Bronchial epithelial cell (primary cell): Measurements from ENCODE around the gene SERTAD3. TPM values are rescaled to one million over a fixed set of nuclear protein-coding genes. Genes with fewer than 3 reads are reported as not detected.
"Not testable (repeated sequence)": the region's sequence is repeated elsewhere in the genome, so short reads cannot be mapped to it uniquely, and the experiment has no call there.

ENCODE experiments used
- DNase-seq: peaks from one replicate; pipeline ENCODE4 v3.0.0-alpha.2; 2010; ENCODE audit warnings: low read depth
- FAIRE-seq: peaks from 2 replicates; lab custom pipeline; 2011; peaks lifted over from hg19 to GRCh38; lab: Jason Lieb, UNC
- H3K27me3 ChIP-seq: 2 replicates; pipeline ENCODE4 v1.5.1; 2011; ENCODE audit warnings: low read length; ENCODE audit not compliant: control insufficient read depth, insufficient read depth
- H3K36me3 ChIP-seq: 2 replicates; pipeline ENCODE4 v1.5.1; 2011; ENCODE audit warnings: low read length; ENCODE audit not compliant: control insufficient read depth, insufficient read depth
- H3K4me3 ChIP-seq: 2 replicates; pipeline ENCODE4 v1.5.1; 2011; ENCODE audit warnings: mild to moderate bottlenecking, low read depth, low read length, control low read depth
- total RNA-seq: library from RNA; depleted of rRNA; stranded (reverse); fragments of >200 nt; gene quantifications from 2 replicates; pipeline ENCODE4 v1.2.1, GENCODE V29; 2014
- TF ChIP-seq, protein P1 (sequence below): IDR thresholded peaks from 2 replicates; pipeline ENCODE4 v1.5.1; 2011; ENCODE audit warnings: mild to moderate bottlenecking, moderate library complexity, low read length, control low read depth, inconsistent platforms; ENCODE audit not compliant: insufficient read depth, severe bottlenecking

Gene SERTAD3
- total RNA-seq, 1 donor from 2014 or later = 23.2 TPM

- no peaks in the 10 kb centered on the region for H3K27me3 ChIP-seq
- no peaks in the 10 kb centered on the region for H3K36me3 ChIP-seq
- peak overlapping the region; percentile 37 for H3K4me3 ChIP-seq
- DNase-seq (peak; percentile 61), FAIRE-seq (no peak)
- TF ChIP-seq, protein P1, sequence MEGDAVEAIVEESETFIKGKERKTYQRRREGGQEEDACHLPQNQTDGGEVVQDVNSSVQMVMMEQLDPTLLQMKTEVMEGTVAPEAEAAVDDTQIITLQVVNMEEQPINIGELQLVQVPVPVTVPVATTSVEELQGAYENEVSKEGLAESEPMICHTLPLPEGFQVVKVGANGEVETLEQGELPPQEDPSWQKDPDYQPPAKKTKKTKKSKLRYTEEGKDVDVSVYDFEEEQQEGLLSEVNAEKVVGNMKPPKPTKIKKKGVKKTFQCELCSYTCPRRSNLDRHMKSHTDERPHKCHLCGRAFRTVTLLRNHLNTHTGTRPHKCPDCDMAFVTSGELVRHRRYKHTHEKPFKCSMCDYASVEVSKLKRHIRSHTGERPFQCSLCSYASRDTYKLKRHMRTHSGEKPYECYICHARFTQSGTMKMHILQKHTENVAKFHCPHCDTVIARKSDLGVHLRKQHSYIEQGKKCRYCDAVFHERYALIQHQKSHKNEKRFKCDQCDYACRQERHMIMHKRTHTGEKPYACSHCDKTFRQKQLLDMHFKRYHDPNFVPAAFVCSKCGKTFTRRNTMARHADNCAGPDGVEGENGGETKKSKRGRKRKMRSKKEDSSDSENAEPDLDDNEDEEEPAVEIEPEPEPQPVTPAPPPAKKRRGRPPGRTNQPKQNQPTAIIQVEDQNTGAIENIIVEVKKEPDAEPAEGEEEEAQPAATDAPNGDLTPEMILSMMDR = no peak
These were observed 10.5 kb downstream of the SERTAD3 start for GRCh38 chr19:40433391-40434216.

DNA sequence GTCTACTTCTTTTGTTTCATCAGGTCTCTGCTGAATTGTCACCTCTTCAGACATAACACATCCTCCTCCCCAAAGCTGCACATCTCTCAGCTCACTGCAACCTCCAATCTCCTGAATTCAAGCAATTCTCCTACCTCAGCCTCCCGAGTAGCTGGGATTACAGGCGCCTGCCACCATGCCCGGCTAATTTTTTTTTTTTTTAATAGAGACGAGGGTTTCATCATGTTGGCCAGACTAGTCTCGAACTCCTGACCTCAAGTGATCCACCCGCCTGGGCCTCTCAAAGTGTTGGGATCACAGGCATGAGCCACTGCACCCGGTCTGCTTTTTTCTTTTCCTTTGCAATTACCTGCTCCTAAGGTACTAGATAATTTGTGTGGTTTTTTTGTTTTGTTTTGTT, 11.4 kb downstream of the SERTAD3 start:
- not testable (repeated sequence) for FAIRE-seq, H3K36me3 ChIP-seq, H3K4me3 ChIP-seq, H3K27me3 ChIP-seq, DNase-seq

DNA sequence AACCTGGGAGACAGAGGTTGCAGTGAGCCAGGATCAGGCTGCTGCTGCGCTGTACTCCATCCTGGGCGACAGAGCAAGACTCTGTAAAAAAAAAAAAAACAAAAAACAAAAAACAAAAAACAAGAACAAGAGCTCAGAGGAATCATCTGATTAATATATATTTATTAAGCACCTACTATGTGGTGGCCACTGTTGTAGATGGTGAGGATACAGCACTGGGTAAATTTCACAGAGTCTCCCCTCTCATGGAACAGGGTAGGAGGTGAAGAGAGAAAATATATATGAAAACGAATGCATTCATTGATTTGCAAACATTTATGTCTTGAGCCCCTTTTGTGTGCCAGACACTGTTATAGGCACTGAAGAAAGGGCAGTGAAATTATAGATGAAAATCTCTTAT, 12.4 kb downstream of the SERTAD3 start:
- Histone ChIP-seq H3K27me3 (no peaks in the 10 kb centered on the region), H3K4me3 (no peak overlapping the region), H3K36me3 (no peaks in the 10 kb centered on the region)
- FAIRE-seq = no peak
- DNase-seq = no peak
- TF ChIP-seq, protein P1 = no peak

DNA sequence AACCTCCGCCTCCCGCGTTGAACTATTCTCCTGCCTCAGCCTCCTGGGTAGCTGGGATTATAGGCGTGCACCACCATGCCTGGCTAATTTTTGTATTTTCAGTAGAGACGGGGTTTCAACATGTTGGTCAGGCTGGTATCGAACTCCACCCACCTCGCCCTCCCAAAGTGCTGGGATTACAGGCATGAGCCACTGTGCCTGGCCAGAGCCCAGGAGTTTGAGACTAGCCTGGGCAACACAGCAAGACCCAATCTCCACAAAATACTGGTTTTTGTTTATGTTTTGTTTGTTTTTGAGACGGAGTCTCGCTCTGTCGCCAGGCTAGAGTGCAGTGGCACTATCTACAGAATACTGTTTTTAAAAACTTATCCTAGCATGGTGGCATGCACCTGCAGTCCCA, 13.9 kb downstream of the SERTAD3 start:
- not testable (repeated sequence) for H3K27me3 ChIP-seq, H3K36me3 ChIP-seq, H3K4me3 ChIP-seq, DNase-seq, FAIRE-seq

DNA sequence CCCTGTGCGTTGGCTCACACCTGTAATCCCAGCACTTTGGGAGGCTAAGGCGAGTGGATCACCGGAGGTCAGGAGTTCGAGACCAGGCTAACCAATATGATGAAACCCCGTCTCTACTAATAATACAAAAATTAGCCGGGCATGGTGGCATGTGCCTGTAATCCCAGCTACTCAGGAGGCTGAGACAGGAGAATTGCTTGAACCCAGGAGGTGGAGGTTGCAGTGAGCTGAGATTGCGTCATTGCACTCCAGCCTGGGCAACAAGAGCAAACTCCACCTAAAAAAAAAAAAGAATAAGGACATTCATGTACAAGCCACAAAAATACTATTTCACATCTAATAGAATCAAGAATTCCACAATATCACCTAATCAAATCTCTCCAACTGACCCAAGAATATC, 15.9 kb downstream of the SERTAD3 start:
- not testable (repeated sequence) for H3K4me3 ChIP-seq, H3K36me3 ChIP-seq, FAIRE-seq, DNase-seq, H3K27me3 ChIP-seq

DNA sequence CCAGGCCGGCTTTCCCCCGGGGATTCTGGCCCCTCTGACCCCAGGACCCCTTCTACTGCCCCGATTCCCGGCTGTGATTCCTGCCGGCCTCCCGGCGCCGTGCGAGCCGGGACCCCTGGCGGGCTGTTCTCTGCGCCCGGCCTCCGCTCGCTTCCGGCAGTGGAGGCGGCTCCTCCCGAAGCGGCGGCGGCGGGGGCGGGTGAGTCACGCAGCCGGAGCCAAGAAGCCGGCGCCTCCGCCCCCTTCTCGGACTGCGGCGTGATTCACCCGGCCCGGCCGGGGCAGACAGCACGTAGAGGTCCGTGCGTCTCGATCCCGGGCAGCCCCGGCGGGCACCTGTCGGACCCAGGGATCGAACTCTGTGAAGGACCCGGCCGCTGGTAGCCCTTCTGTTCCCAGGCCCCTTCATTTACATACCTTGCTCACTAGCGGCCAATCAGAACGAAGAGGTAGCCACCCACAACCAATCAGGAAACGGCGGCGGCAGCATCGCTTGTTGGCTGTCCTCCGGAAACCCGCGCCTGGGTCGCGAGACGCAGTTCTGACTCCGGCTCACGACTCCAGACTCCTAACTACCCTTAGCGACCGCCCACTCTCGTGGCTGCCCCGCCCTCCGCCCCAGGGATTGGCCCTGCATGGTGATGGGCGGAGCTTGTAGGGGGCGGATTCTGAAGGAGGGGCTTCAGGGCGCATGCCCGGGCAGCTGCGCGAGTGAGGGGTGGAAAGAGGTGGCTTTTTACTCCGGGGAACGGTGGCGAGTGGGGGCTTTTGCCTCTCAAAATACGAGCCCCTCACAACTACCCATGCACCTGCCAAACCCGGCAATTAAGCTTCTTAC, 18.5 kb downstream of the SERTAD3 start, which contains the start of gene SERTAD1:
SERTAD1 (minus strand) TSS at position 543 of the 838 bp plus-strand sequence. CDS start 2,446 bp downstream, outside the sequence.
- H3K4me3 ChIP-seq = peak within 1 kb of the TSS; percentile 73
- TF ChIP-seq, protein P1 = peak; percentile 67
- DNase-seq (peak; percentile 94), FAIRE-seq (no peak)
- peaks cover 12% of the 10 kb centered on the region for H3K36me3 ChIP-seq
- H3K27me3 ChIP-seq = no peaks in the 10 kb centered on the region
